Activated CD4-positive, alpha-beta T cell treated with anti-CD3 and anti-CD28 coated beads for 4 hours (primary cell): Measurements from ENCODE around the gene GUCY2F.

Experiments used
- DNase-seq, 2 donors: peaks; one replicate each; pipeline ENCODE4 v3.0.0-alpha.2; 2020

Gene GUCY2F

GRCh38 chrX:109327251-109327650, 154.6 kb downstream of the GUCY2F start:
- DNase-seq, result no peak
